BLaER1 treated with 17β-estradiol and CSF1 and Interleukin-3, amounts not matched to agents 10 nM and 100 nM (cell line): ENCODE results near the gene GNB1.

Experiments
- H3K27ac ChIP-seq, 11 experiments: shearing (Covaris generic); formaldehyde crosslinking; 2 replicates each; pipeline ENCODE4 v1.8.1; 2022
- H3K27me3 ChIP-seq, 11 experiments: shearing (Covaris generic); formaldehyde crosslinking; 2 replicates each; pipeline ENCODE4 v1.8.1; 2022
- H3K36me3 ChIP-seq, 11 experiments: shearing (Covaris generic); formaldehyde crosslinking; 2 replicates each; pipeline ENCODE4 v1.8.1; 2022
- H3K4me1 ChIP-seq, 10 experiments: shearing (Covaris generic); formaldehyde crosslinking; 2 replicates each; pipeline ENCODE4 v1.8.1; 2022
- H3K4me2 ChIP-seq, 11 experiments: shearing (Covaris generic); formaldehyde crosslinking; 2 replicates each; pipeline ENCODE4 v1.8.1; 2022
- H3K4me3 ChIP-seq, 10 experiments: shearing (Covaris generic); formaldehyde crosslinking; 2 replicates each; pipeline ENCODE4 v1.8.1; 2022
- H3K9ac ChIP-seq, 11 experiments: shearing (Covaris generic); formaldehyde crosslinking; 2 replicates each; pipeline ENCODE4 v1.8.1; 2022
- H3K9me3 ChIP-seq, 11 experiments: shearing (Covaris generic); formaldehyde crosslinking; replicated peaks in 1 of 11; 2 replicates each; pipeline ENCODE4 v1.8.1; 2022
- H4K20me1 ChIP-seq, 11 experiments: shearing (Covaris generic); formaldehyde crosslinking; 2 replicates each; pipeline ENCODE4 v1.8.1; 2022
- Cebpa-rat ChIP-seq, 11 experiments: shearing (Covaris generic); IDR thresholded peaks; 2 replicates each; pipeline ENCODE4 v1.8.1; 2022

GNB1 gene

GRCh38 chr1:1832166-1832565, 58.7 kb downstream of the GNB1 start:
- Histone ChIP-seq H3K4me2 (peak overlapping the region in 8 of 11 experiments; percentile 16 to 97 (median 91); a peak in 15 of 22 replicates), H3K27me3 (no peaks in the 10 kb centered on the region), H3K4me1 (peaks cover 74 to 100% (median 98%) of the 10 kb centered on the region in 10 experiments), H4K20me1 (peaks cover 82 to 100% (median 100%) of the 10 kb centered on the region in 11 experiments), H3K9me3 (no peaks in the 10 kb centered on the region), H3K9ac (peak overlapping the region in 4 of 11 experiments; percentile 15 to 80 (median 74); a peak in 5 of 22 replicates), H3K4me3 (no peak overlapping the region), H3K36me3 (peaks cover 62 to 91% (median 81%) of the 10 kb centered on the region in 11 experiments; a peak in 21 of 22 replicates), H3K27ac (peak overlapping the region in 6 of 11 experiments; percentile 4 to 86 (median 81); a peak in 10 of 22 replicates)
- no peak for TF ChIP-seq Cebpa-rat (IDR thresholded peaks at IDR 0.05)

GRCh38 chr1:1827089-1827848, 63.6 kb downstream of the GNB1 start:
- Histone ChIP-seq H3K4me1 (peaks cover 32 to 96% (median 76%) of the 10 kb centered on the region in 10 experiments), H3K36me3 (peaks cover 73 to 99% (median 86%) of the 10 kb centered on the region in 11 experiments), H3K9me3 (no peaks in the 10 kb centered on the region), H3K27me3 (no peaks in the 10 kb centered on the region), H3K4me2 (peak overlapping the region in 8 of 11 experiments; percentile 3 to 95 (median 80); a peak in 15 of 22 replicates), H3K9ac (peak overlapping the region in 10 of 11 experiments; percentile 4 to 58 (median 30); a peak in 11 of 22 replicates), H4K20me1 (peaks cover 86 to 100% (median 99%) of the 10 kb centered on the region in 11 experiments), H3K4me3 (no peak overlapping the region), H3K27ac (peak overlapping the region in 9 of 11 experiments; percentile 1 to 65 (median 43); a peak in 11 of 22 replicates)
- TF ChIP-seq Cebpa-rat (IDR thresholded peaks at IDR 0.05): no peak

- Histone ChIP-seq H4K20me1 (peaks cover 86 to 100% (median 99%) of the 10 kb centered on the region in 11 experiments), H3K9ac (peak overlapping the region in 4 of 11 experiments; percentile 4 to 45 (median 24); a peak in 2 of 22 replicates), H3K27ac (peak overlapping the region in 9 of 11 experiments; percentile 1 to 65 (median 43); a peak in 10 of 22 replicates), H3K36me3 (peaks cover 73 to 99% (median 86%) of the 10 kb centered on the region in 11 experiments), H3K27me3 (no peaks in the 10 kb centered on the region), H3K9me3 (no peaks in the 10 kb centered on the region), H3K4me3 (no peak overlapping the region), H3K4me1 (peaks cover 32 to 90% (median 69%) of the 10 kb centered on the region in 10 experiments), H3K4me2 (peak overlapping the region in 6 of 11 experiments; percentile 74 to 95 (median 88); a peak in 9 of 22 replicates)
- no peak for TF ChIP-seq Cebpa-rat (IDR thresholded peaks at IDR 0.05)
Measured at GRCh38 chr1:1826356-1827088, 64.4 kb downstream of the GNB1 start.

- no peak for TF ChIP-seq Cebpa-rat (IDR thresholded peaks at IDR 0.05)
- Histone ChIP-seq H3K9ac (no peak overlapping the region), H3K27ac (no peak overlapping the region), H3K4me1 (peaks cover 23 to 87% (median 56%) of the 10 kb centered on the region in 10 experiments), H3K36me3 (peaks cover 74 to 99% (median 86%) of the 10 kb centered on the region in 11 experiments), H3K4me3 (no peak overlapping the region), H3K9me3 (no peaks in the 10 kb centered on the region), H4K20me1 (peaks cover 94 to 100% (median 99%) of the 10 kb centered on the region in 11 experiments), H3K4me2 (0 out of 22 replicates have a peak overlapping the region, but pooled peaks of 1 of the 11 experiments have one; percentile 2), H3K27me3 (no peaks in the 10 kb centered on the region)
Measured at GRCh38 chr1:1825217-1825616, 65.7 kb downstream of the GNB1 start.

GRCh38 chr1:1819762-1820161, 71.1 kb downstream of the GNB1 start:
- Histone ChIP-seq H3K27me3 (no peaks in the 10 kb centered on the region), H4K20me1 (peaks cover 69 to 100% (median 99%) of the 10 kb centered on the region in 11 experiments), H3K4me1 (peaks cover 0 to 43% (median 18%) of the 10 kb centered on the region in 10 experiments; a peak in 11 of 20 replicates), H3K27ac (no peak overlapping the region), H3K4me2 (no peak overlapping the region), H3K4me3 (no peak overlapping the region), H3K9ac (no peak overlapping the region), H3K36me3 (peaks cover 92 to 100% (median 100%) of the 10 kb centered on the region in 11 experiments), H3K9me3 (no peaks in the 10 kb centered on the region)
- TF ChIP-seq Cebpa-rat (IDR thresholded peaks at IDR 0.05): no peak

GRCh38 chr1:1817221-1817620, 73.7 kb downstream of the GNB1 start:
- TF ChIP-seq Cebpa-rat (IDR thresholded peaks at IDR 0.05): no peak
- H3K36me3 ChIP-seq: peaks cover 90 to 100% (median 99%) of the 10 kb centered on the region in 11 experiments
- peaks cover 0 to 19% (median 0%) of the 10 kb centered on the region in 10 experiments; a peak in 4 of 20 replicates for H3K4me1 ChIP-seq
- H3K27ac ChIP-seq: peak overlapping the region in 2 of 11 experiments; percentile 20 to 34; a peak in 3 of 22 replicates
- H4K20me1 ChIP-seq: peaks cover 56 to 100% (median 98%) of the 10 kb centered on the region in 11 experiments
- H3K9ac ChIP-seq: no peak overlapping the region
- no peaks in the 10 kb centered on the region for H3K27me3 ChIP-seq
- no peak overlapping the region for H3K4me2 ChIP-seq
- H3K4me3 ChIP-seq: no peak overlapping the region
- no peaks in the 10 kb centered on the region for H3K9me3 ChIP-seq

GRCh38 chr1:1815606-1816281, 75.1 kb downstream of the GNB1 start:
- no peak for TF ChIP-seq Cebpa-rat (IDR thresholded peaks at IDR 0.05)
- Histone ChIP-seq H3K27me3 (no peaks in the 10 kb centered on the region), H4K20me1 (peaks cover 49 to 100% (median 98%) of the 10 kb centered on the region in 11 experiments), H3K36me3 (peaks cover 89 to 100% (median 99%) of the 10 kb centered on the region in 11 experiments), H3K9me3 (no peaks in the 10 kb centered on the region), H3K27ac (no peak overlapping the region), H3K9ac (no peak overlapping the region), H3K4me1 (peaks cover 0 to 4% (median 0%) of the 10 kb centered on the region in 10 experiments; a peak in 1 of 20 replicates), H3K4me3 (no peak overlapping the region), H3K4me2 (no peak overlapping the region)

GRCh38 chr1:1809489-1809888, 81.4 kb downstream of the GNB1 start:
- peaks cover 71 to 100% (median 98%) of the 10 kb centered on the region in 11 experiments for H4K20me1 ChIP-seq

More at GRCh38 chr1:1809489-1809888, 81.4 kb downstream of the GNB1 start:
- H3K4me1 ChIP-seq: no peaks in the 10 kb centered on the region
- no peaks in the 10 kb centered on the region for H3K27me3 ChIP-seq
- H3K4me3 ChIP-seq: no peak overlapping the region
- peaks cover 95 to 100% (median 99%) of the 10 kb centered on the region in 11 experiments for H3K36me3 ChIP-seq
- no peak overlapping the region for H3K27ac ChIP-seq
- no peaks in the 10 kb centered on the region for H3K9me3 ChIP-seq
- no peak overlapping the region for H3K4me2 ChIP-seq
- TF ChIP-seq Cebpa-rat (IDR thresholded peaks at IDR 0.05): no peak
- no peak overlapping the region; a peak in 1 of 22 replicates for H3K9ac ChIP-seq
